Keratinocyte (primary cell): Measurements from ENCODE around the gene CCDC40. TPM values are rescaled to one million over a fixed set of nuclear protein-coding genes. Genes with fewer than 3 reads are reported as not detected.

Source experiments
- DNase-seq: peaks from one replicate; pipeline ENCODE4 v3.0.0-alpha.2; 2011; ENCODE audit warnings: low read depth, missing footprints, low spot score
- FAIRE-seq: peaks from 2 replicates; lab custom pipeline; 2011; peaks lifted over from hg19 to GRCh38; lab: Jason Lieb, UNC
- H2AFZ ChIP-seq: 2 replicates; pipeline ENCODE4 v1.6.0; 2012; ENCODE audit warnings: low read length, control low read depth, inconsistent platforms; ENCODE audit not compliant: control insufficient read depth
- H3K27ac ChIP-seq: 2 replicates; pipeline ENCODE4 v1.5.1; 2011; ENCODE audit warnings: low read length; ENCODE audit not compliant: control insufficient read depth, insufficient read depth
- H3K27me3 ChIP-seq: 3 replicates; pipeline ENCODE4 v1.6.0; 2011; ENCODE audit warnings: low read length; ENCODE audit not compliant: control insufficient read depth, insufficient read depth; ENCODE audit errors: extremely low read depth
- H3K36me3 ChIP-seq, 2 experiments: 2 replicates in 1 of 2; 3 replicates in 1 of 2; pipeline ENCODE4 v1.5.1; 2011; ENCODE audit warnings: low read length in 2 of 2, mild to moderate bottlenecking in 1 of 2; ENCODE audit not compliant: control insufficient read depth in 2 of 2, insufficient read depth in 2 of 2; ENCODE audit errors: extremely low read depth in 1 of 2
- H3K4me1 ChIP-seq: 3 replicates; pipeline ENCODE4 v1.5.1; 2011; ENCODE audit warnings: low read length; ENCODE audit not compliant: control insufficient read depth, insufficient read depth; ENCODE audit errors: extremely low read depth
- H3K4me2 ChIP-seq: 3 replicates; pipeline ENCODE4 v1.6.0; 2011; ENCODE audit warnings: low read depth, low read length; ENCODE audit not compliant: control insufficient read depth, insufficient read depth; ENCODE audit errors: extremely low read depth
- H3K4me3 ChIP-seq, 3 experiments: fragments of 200-600 bp in 1 of 3; sonication (generic) in 1 of 3; 2 replicates in 2 of 3; 3 replicates in 1 of 3; pipeline ENCODE4 v1.5.1; 2011 to 2016; ENCODE audit warnings: low read length in 3 of 3, mild to moderate bottlenecking in 3 of 3, control low read depth in 2 of 3, inconsistent platforms in 1 of 3, low read depth in 1 of 3, mixed read lengths in 1 of 3, mixed run types in 1 of 3, moderate library complexity in 1 of 3; ENCODE audit not compliant: control insufficient read depth in 2 of 3, insufficient read depth in 2 of 3; ENCODE audit errors: extremely low read depth in 1 of 3
- H3K79me2 ChIP-seq: 2 replicates; pipeline ENCODE4 v1.6.0; 2012; ENCODE audit warnings: low read length; ENCODE audit not compliant: control insufficient read depth, insufficient read depth
- H3K9ac ChIP-seq: 3 replicates; pipeline ENCODE4 v1.6.0; 2011; ENCODE audit warnings: low read length; ENCODE audit not compliant: control insufficient read depth, insufficient read depth; ENCODE audit errors: extremely low read depth
- H3K9me1 ChIP-seq: 3 replicates; pipeline ENCODE4 v1.6.0; 2011; ENCODE audit warnings: low read length; ENCODE audit not compliant: control insufficient read depth, insufficient read depth; ENCODE audit errors: extremely low read depth
- H3K9me3 ChIP-seq: 2 replicates; pipeline ENCODE4 v1.5.1; 2012; ENCODE audit warnings: low read depth, low read length; ENCODE audit not compliant: control insufficient read depth
- H4K20me1 ChIP-seq: 3 replicates; pipeline ENCODE4 v1.6.0; 2011; ENCODE audit warnings: low read length; ENCODE audit not compliant: control insufficient read depth, insufficient read depth; ENCODE audit errors: extremely low read depth
- EZH2 ChIP-seq: IDR thresholded peaks from one replicate; pipeline ENCODE4 v1.6.1; 2012; ENCODE audit warnings: inconsistent platforms, mild to moderate bottlenecking, low read length, moderate library complexity
- dilution Hi-C: fragments of 300-500 bp; cut with MboI; formaldehyde crosslinking; loops from one replicate; pipeline ENCODE4 v1.7.0; 2020; ENCODE audit warnings: low sequenced_read_pairs; ENCODE audit not compliant: extremely low pct_ligation_motif_present
- polyA plus RNA-seq, 5 experiments: library from polyadenylated mRNA; depleted of rRNA in 3 of 5; stranded (reverse) in 3 of 5; stranded (forward) in 1 of 5; unstranded in 1 of 5; fragments of >200 nt; gene quantifications; 1 replicate in 1 of 5; 2 replicates in 3 of 5; 3 replicates in 1 of 5; pipeline versions ENCODE4 v1.2.1 to v1.2.3, GENCODE V29; 2011 to 2012; ENCODE audit warnings: missing spikeins in 2 of 5, low read depth in 1 of 5, low replicate concordance in 1 of 5
- TF ChIP-seq, protein P1 (sequence below), 3 experiments: IDR thresholded peaks in 1 of 3; conservative IDR thresholded peaks in 1 of 3; optimal IDR thresholded peaks in 1 of 3; 2 replicates in 2 of 3; 3 replicates in 1 of 3; pipeline versions ENCODE3 to v1.5.1; 2011; ENCODE audit warnings: low read length in 3 of 3, mild to moderate bottlenecking in 3 of 3, moderate library complexity in 2 of 3, control low read depth in 1 of 3, inconsistent platforms in 1 of 3; ENCODE audit not compliant: insufficient read depth in 2 of 3; ENCODE audit errors: extremely low read depth in 1 of 3

Gene CCDC40
- polyA plus RNA-seq, 1 donor (not counting 4 experiments of a cell fraction or from before 2014, with no cell fraction given) = 2.4 TPM

DNA sequence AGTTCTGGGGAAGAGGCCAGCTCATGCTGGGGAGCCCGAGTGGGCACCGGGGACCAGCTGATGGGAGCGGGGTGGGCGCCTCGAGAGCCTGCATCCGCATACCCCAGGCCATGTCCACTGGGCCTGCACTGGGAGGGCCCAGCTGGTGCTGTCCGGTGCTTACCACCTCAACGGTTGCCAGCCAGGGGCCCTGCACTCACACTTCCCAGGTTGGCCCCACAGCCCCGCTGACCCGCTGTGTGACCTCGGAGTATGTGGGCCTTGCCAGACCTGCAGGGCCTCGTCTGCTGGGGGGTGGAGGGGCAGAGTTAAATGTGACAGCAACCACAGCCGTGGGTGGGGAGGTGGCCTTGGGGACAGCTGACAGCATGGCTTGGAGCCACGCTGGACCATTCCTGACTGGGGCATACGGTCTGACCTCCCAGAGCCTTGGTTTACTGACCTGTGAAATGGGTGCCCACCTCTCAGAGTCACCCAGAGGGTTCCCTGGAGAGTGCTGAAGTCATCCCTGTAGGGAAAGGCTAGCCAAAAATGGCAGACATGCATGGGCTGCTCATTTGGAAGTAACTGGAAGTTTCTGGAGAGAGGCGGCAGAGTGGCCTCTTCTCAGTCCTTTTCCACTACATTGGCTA is 59.5 kb downstream of the CCDC40 start:
- H3K27me3 ChIP-seq = no peaks in the 10 kb centered on the region
- no peak for FAIRE-seq
- dilution Hi-C loops = no loop called here

DNA sequence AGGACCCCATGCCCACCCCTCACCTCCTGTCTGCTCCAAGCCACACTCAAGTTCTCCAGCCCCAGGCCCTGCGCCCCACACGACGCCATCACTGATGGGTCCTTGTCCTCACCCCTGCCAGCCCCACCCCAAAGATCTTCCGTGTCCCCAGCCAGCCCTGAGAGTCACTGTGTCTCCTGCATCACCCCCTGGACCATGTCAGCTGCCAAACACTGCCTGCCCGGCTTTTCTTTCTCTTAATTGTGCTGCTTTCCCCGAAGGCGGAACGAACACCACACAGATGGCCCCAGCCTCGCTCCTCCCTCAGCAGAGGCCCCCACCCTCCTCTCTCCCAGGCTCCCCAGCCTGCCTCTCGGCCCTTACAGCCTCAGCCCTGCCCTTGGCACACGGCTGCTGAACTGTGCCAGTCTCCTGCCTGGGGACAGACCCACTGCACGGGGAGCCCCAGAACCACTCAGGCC is 60.1 kb downstream of the CCDC40 start:
- no peaks in the 10 kb centered on the region for H3K79me2 ChIP-seq
- H3K4me1 ChIP-seq = no peaks in the 10 kb centered on the region
- TF ChIP-seq, protein P1, sequence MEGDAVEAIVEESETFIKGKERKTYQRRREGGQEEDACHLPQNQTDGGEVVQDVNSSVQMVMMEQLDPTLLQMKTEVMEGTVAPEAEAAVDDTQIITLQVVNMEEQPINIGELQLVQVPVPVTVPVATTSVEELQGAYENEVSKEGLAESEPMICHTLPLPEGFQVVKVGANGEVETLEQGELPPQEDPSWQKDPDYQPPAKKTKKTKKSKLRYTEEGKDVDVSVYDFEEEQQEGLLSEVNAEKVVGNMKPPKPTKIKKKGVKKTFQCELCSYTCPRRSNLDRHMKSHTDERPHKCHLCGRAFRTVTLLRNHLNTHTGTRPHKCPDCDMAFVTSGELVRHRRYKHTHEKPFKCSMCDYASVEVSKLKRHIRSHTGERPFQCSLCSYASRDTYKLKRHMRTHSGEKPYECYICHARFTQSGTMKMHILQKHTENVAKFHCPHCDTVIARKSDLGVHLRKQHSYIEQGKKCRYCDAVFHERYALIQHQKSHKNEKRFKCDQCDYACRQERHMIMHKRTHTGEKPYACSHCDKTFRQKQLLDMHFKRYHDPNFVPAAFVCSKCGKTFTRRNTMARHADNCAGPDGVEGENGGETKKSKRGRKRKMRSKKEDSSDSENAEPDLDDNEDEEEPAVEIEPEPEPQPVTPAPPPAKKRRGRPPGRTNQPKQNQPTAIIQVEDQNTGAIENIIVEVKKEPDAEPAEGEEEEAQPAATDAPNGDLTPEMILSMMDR (optimal IDR thresholded peaks at IDR 0.05 in 1 of 3, IDR thresholded peaks at IDR 0.05 in 1 of 3, conservative IDR thresholded peaks at IDR 0.05 in 1 of 3; ENCODE audit: extremely low read depth in 1 of 3, insufficient read depth in 2 of 3, low read length in 3 of 3) = no peak
- no peak for TF ChIP-seq EZH2
- no peak overlapping the region for H2AFZ ChIP-seq
- DNase-seq = no peak
- no peak overlapping the region for H3K4me3 ChIP-seq
- no peak overlapping the region for H3K9ac ChIP-seq
- H3K36me3 ChIP-seq = no peaks in the 10 kb centered on the region
- no peaks in the 10 kb centered on the region for H3K9me3 ChIP-seq
- no peak overlapping the region for H3K27ac ChIP-seq
- H4K20me1 ChIP-seq = no peaks in the 10 kb centered on the region
- H3K4me2 ChIP-seq = no peak overlapping the region
- no peaks in the 10 kb centered on the region for H3K9me1 ChIP-seq
- dilution Hi-C loops = no loop called here
- no peaks in the 10 kb centered on the region for H3K27me3 ChIP-seq
- no peak for FAIRE-seq

More for the DNA sequence above, 59.5 kb downstream of the CCDC40 start:
- Histone ChIP-seq H3K9me1 (no peaks in the 10 kb centered on the region), H3K4me1 (no peaks in the 10 kb centered on the region), H3K36me3 (no peaks in the 10 kb centered on the region), H2AFZ (no peak overlapping the region), H3K4me3 (no peak overlapping the region), H4K20me1 (no peaks in the 10 kb centered on the region), H3K9me3 (no peaks in the 10 kb centered on the region), H3K79me2 (no peaks in the 10 kb centered on the region), H3K4me2 (no peak overlapping the region), H3K9ac (no peak overlapping the region), H3K27ac (no peak overlapping the region)
- no peak for DNase-seq
- TF ChIP-seq EZH2 = no peak
- TF ChIP-seq, protein P1 (optimal IDR thresholded peaks at IDR 0.05 in 1 of 3, IDR thresholded peaks at IDR 0.05 in 1 of 3, conservative IDR thresholded peaks at IDR 0.05 in 1 of 3; ENCODE audit: extremely low read depth in 1 of 3, insufficient read depth in 2 of 3, low read length in 3 of 3) = no peak
